Activated CD4-positive, CD25-positive, alpha-beta regulatory T cell treated with anti-CD3 and anti-CD28 coated beads, Interleukin-2, amount 50 U/mL, for 24 hours (primary cell): ENCODE data around the gene TREM1.
"Not testable (repeated sequence)": the region's sequence is repeated elsewhere in the genome, so short reads cannot be mapped to it uniquely, and the experiment has no call there.

Experiments
- ATAC-seq, 2 donors: fragments of 150-1000 bp; cut with Tn5 transposase; one replicate each; pipeline ENCODE4 v1.10.0; 2021; ENCODE audit warnings: mild to moderate bottlenecking in 1 of 2, moderate library complexity in 1 of 2

The TREM1 gene

GRCh38 chr6:41257369-41258195 lies 28.9 kb downstream of the TREM1 start:
- no peak for ATAC-seq

DNA sequence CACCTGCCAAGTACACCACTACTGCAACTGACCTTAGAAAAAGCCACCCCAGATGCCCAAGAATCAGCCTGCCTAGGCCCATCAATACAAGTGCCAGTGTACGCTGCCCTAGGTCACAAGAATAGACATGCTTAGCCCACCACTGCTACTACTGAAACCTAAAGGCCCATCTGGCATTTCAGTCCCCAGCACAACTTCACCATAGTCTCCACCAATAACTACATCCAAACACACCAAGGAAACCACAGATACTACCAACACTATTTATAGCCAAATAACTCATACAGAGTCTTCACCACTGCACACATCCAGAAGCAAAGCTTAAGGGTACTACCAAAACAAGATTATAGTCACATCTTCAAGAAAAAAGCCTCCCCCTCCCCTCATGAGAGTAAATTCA lies 30.1 kb downstream of the TREM1 start:
- ATAC-seq, result no peak

DNA sequence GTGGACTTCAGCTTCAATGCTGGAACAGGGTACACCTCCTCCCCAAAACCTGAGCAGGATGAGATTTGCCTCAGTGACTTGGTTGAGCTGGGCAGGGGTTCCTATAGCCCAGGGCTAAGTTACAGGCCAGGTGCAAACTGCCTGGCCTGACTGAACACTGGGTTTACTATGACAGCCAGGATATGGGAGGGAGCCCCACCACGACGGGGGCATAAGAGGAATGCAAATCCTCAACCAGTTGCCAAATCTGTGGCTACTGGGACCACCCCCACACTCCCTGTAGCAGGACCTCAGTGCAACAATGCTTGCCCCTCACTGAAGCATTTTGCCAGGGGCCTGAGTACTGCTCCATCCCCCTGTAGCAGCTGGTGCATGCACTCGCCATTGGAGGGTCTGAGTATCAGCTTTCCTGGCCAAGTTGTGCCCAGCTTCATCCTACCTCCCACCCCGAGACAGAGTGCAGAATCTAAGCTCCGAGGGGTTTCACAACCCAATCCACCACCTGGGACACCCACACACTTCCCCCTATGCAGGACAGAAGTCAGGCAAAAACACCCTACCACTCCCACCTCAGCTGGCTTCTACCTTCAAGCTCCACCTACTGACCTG lies 30.7 kb downstream of the TREM1 start:
- no peak for ATAC-seq

GRCh38 chr6:41255110-41255509 lies 31.4 kb downstream of the TREM1 start:
- no peak for ATAC-seq

DNA sequence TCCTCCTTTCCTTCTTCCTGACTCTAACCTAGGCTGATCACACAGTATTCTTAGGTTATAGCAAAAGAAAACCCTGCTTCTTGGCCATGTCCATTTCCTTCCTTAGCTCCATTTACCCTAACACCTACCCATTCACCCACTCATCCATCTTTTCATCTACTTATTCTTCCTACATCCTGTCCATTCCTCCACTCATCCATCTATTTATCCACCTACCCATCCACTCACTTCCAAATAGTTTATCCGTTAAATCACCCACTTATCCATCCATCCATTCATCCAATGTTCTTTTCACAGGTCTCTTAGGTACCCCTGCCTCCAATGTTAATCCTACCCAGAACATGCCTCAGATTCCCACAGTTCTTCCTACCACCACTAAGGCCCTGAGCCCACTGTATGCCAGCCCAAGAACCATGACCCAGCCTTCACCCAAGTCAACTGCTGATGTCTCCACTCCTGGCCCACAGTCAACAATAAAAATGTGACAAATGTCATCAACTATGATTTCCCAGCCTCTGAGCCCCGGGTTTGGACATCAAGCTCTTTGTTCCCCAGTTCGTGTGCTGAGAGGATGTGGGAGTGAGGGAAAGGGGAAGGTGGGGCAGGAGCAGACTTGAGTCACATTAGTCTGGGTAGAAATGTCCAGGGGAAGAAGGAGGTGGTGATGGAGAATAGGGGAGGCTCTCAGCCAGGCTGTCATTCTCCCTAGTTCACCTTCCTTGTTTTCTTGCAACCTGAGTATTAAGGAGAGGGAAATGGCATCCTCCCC lies 33.9 kb downstream of the TREM1 start:
- no peak for ATAC-seq

GRCh38 chr6:41247882-41248705 lies 38.4 kb downstream of the TREM1 start:
- ATAC-seq, result no peak

DNA sequence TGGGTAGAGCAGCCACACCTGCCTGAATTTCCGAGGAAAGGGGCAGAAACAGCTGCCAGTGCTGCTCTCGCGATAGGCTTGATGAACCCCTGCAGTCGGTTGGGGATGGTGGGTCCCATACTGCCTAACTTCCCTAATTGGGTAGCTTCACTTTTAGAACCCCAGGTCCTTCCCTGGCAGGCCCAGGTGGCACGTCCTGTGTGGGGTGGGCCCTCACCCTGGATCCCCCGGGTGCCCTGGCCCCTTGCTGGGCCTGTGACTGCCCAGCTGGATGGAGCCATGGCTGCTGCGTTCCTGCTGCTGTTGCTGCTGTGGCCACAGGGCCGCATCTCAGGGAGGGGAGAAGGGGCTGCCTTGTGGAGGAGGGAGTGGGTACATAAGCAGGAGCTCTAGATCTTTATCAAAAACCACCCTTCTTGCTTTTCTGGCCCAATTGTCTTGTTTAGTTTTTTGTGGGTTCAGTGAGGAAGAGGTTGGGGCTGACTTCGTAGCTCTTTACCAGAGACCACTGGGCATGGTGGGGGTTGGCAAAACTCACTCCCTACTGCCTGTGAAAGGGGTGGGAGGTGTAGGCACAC lies 39.1 kb downstream of the TREM1 start:
- ATAC-seq, result no peak

DNA sequence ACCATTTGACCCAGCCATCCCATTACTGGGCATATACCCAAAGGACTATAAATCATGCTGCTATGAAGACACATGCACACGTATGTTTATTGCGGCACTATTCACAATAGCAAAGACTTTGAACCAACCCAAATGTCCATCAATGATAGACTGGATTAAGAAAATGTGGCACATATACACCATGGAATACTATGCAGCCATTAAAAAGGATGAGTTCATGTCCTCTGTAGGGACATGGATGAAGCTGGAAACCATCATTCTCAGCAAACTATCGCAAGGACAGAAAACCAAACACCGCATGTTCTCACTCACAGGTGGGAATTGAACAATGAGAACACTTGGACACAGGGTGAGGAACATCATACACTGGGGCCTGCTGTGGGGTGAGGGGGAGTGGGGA lies 40.0 kb downstream of the TREM1 start:
- ATAC-seq, result not testable (repeated sequence)

GRCh38 chr6:41239467-41240159 lies 46.9 kb downstream of the TREM1 start:
- ATAC-seq, result no peak

DNA sequence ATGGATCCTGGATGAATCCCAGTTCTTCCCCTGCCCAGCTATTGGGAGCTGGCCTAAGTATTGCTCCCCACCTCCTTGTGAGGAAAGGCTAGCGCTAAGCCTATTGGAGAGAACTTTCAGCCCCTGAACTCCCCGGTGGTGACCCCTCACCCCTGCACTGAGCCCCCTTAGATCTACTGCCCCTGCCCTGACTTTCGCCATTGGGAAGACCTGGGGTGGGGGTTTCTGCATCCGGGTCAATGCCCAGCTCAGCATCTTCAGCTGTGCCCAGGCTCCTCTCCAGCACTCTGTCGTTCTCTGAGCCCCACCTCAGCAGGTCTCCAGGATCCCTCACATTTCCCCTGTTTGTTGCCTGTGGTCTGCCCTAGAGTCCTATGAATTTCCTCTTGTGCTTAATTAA lies 49.4 kb downstream of the TREM1 start:
- ATAC-seq, result no peak

DNA sequence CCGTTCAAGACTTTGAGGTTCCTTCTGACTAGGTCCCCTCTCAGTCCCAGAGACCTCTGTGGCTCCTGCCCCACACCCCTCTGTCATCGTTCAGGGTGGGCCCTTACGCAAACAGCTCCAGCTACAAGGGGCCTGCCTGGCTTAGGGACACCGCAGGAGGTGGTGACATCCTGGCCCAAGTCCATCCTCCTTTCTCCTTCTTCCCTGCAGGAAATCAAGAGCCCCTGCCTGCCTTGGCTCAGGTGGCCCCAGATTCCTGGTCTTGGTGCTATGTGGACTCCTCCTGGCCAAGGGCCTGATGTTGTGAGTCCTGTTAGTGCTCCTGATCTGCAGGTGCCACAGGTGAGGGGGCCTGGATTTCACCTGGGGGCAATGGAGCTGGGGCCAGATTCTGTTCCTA lies 50.2 kb downstream of the TREM1 start:
- ATAC-seq, result no peak

- ATAC-seq, result no peak
These were observed 53.8 kb downstream of the TREM1 start for GRCh38 chr6:41232667-41233066.

DNA sequence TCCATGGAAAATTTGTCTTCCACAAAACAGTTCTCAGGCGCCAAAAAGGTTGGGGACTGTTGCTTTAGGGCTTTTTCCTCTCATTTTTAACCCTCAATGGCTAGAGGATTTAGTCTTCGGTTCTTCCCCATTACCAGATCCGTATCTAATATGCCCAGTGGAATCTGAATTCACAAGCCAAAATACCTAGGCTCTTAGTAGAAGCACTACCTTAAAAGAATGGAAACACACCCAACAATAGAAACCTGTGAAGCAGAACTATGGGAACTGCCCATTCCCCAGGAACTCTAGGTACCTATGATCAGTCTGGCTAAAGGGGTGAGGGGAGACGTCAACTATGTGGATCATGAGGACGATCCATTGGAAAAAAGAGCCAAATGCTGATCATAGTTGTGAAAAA lies 55.2 kb downstream of the TREM1 start:
- no peak for ATAC-seq

DNA sequence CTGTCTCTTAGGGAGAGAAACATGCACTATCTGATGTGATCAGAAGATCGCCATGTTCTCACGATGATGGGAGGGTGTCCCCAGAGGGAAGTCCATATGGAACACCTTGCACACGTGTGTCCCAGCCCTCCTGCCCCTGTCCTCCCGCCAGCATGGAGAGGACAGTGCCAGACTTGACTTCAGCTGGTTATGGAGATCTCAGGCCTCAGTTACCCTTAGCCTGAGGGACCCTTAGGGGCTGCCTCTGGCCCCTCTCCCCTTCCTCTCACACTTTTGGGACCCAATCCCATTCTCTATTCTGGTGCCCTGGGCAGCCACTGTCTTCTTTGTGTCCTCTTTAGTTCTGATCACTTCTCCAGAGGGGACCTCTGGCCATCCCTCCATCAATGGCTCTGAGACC lies 56.8 kb downstream of the TREM1 start:
- ATAC-seq, result no peak

DNA sequence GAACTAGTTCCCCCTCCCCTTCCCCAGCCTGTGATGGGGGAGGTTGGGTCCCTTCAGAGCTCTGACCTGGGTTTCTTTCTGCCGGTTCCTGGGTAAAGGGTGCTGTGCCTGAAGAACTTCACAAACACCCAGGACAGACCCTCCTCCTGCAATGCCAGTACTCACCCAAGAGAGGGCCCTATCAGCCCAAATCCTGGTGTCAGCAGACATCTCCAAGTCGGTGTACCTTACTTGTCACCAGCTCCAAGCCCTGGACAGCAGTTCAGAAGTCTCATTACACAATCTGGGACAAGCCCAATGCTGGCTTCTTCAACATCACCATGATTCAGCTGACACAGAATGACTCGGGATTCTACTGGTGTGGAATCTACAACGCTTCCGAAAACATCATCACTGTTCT lies 57.9 kb downstream of the TREM1 start:
- ATAC-seq, result no peak

DNA sequence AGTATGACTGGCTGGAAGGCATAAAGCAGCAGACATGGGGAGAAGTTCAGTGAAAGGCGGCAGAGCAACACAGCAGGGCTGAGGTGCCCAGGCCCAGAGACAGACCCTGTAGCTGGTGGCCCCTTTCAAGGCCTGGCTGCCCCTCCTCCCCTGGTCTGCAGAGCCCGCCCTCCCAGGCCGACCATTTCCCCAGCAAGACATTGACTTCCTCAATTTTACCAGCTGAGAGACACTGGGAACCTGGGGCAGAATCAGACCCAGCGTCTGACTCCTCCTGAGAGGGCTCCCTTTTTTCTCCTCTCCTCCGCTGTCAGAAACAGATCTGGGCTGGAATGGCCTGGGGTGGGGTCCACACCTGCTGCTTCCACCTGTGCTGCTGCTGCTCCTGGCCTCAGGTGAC lies 58.4 kb downstream of the TREM1 start, which contains the start of gene TREML4:
Gene TREML4, plus strand, starts transcription at position 254 of the 400 bp plus-strand sequence. Its CDS starts 79 bp downstream, at position 333.
- ATAC-seq, result no peak

- no peak for ATAC-seq
These were observed 59.7 kb downstream of the TREM1 start for GRCh38 chr6:41226752-41227151.

DNA sequence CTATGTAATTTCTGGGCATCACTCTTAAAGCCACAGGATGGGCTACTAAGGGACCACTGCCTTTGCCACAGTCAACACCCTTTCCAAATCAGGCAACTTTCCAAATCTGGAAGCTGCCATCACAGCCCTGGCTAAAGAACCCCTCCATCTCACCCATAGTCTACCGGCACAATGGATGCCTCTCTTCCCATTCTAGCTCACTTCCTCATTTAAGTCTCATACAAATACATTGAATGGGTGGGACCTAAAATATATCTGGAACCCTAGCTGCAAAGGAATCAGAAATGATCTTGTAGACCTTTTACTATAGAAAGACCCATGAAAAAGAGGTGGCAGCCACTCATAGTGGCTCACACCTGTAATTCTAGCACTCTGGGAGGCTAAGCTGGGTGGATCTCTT lies 61.7 kb downstream of the TREM1 start:
- ATAC-seq, result no peak
